WTC11 (cell line): ENCODE measurements around the gene C1QTNF4. TPM values are rescaled to one million over a fixed set of nuclear protein-coding genes. Genes with fewer than 3 reads are reported as not detected.
A peak's percentile ranks its signal among the peaks of the same experiment; 100 is the strongest.
"Not testable (repeated sequence)": the region's sequence is repeated elsewhere in the genome, so short reads cannot be mapped to it uniquely, and the experiment has no call there.

Source experiments
- ATAC-seq: fragments of 200-7000 bp; cut with Tn5 transposase; 2 replicates; pipeline ENCODE4 v1.10.0; 2021; ENCODE audit warnings: mild to moderate bottlenecking, moderate library complexity
- CTCF ChIA-PET: fragments of 300-600 bp; sonication (Branson Sonifier 250); formaldehyde crosslinking; loops from one replicate; lab custom pipeline; 2021; ENCODE audit warnings: antibody characterized with exemption; lab: Charles Lee
- POLR2A ChIA-PET: fragments of 350-600 bp; sonication (Branson Sonifier 250); formaldehyde crosslinking; loops from one replicate; lab custom pipeline; 2021; ENCODE audit warnings: antibody characterized with exemption; lab: Charles Lee
- DNase-seq: peaks from one replicate; pipeline ENCODE4 v3.0.0; 2021; ENCODE audit warnings: low spot score
- H3K27ac Mint-ChIP-seq: 2 replicates; pipeline ENCODE4 v1.8.0; 2021; ENCODE audit warnings: mixed read lengths
- H3K27me3 Mint-ChIP-seq: 2 replicates; pipeline ENCODE4 v1.8.0; 2021; ENCODE audit warnings: low read depth, mild to moderate bottlenecking, moderate library complexity, mixed read lengths
- H3K36me3 Mint-ChIP-seq: 2 replicates; pipeline ENCODE4 v1.8.0; 2021; ENCODE audit warnings: mixed read lengths
- H3K4me1 Mint-ChIP-seq: 2 replicates; pipeline ENCODE4 v1.8.0; 2022; ENCODE audit warnings: mixed read lengths
- H3K4me3 Mint-ChIP-seq: 2 replicates; pipeline ENCODE4 v1.8.0; 2021; ENCODE audit warnings: mild to moderate bottlenecking, moderate library complexity, mixed read lengths
- H3K9me3 Mint-ChIP-seq: 2 replicates; pipeline ENCODE4 v1.8.0; 2021; ENCODE audit warnings: mixed read lengths
- AR ChIP-seq: fragments of 250-450 bp; sonication (Bioruptor Pico); IDR thresholded peaks from 2 replicates; pipeline ENCODE4 v1.9.0; 2021; ENCODE audit warnings: mild to moderate bottlenecking
- ARID4B ChIP-seq: sonication (generic); formaldehyde crosslinking; IDR thresholded peaks from 2 replicates; pipeline ENCODE4 v1.8.0; 2023; ENCODE audit warnings: missing genetic modification reagents, mild to moderate bottlenecking, borderline replicate concordance
- EMX1 ChIP-seq: fragments of 250-450 bp; sonication (Bioruptor Pico); IDR thresholded peaks from 2 replicates; pipeline ENCODE4 v1.8.0; 2021; ENCODE audit warnings: mild to moderate bottlenecking
- ESRRA ChIP-seq: sonication (generic); formaldehyde crosslinking; IDR thresholded peaks from 2 replicates; pipeline ENCODE4 v1.8.1; 2022; ENCODE audit warnings: mild to moderate bottlenecking, missing genetic modification reagents, borderline replicate concordance
- FOXJ3 ChIP-seq: sonication (generic); formaldehyde crosslinking; IDR thresholded peaks from 2 replicates; pipeline ENCODE4 v1.9.0; 2021; ENCODE audit warnings: missing genetic modification reagents, mild to moderate bottlenecking, borderline replicate concordance
- GRHL2 ChIP-seq: fragments of 250-450 bp; sonication (Bioruptor Pico); IDR thresholded peaks from 2 replicates; pipeline ENCODE4 v1.8.0; 2022; ENCODE audit warnings: mild to moderate bottlenecking, moderate library complexity; ENCODE audit not compliant: insufficient replicate concordance, severe bottlenecking
- IRF2 ChIP-seq: sonication (generic); formaldehyde crosslinking; IDR thresholded peaks from 2 replicates; pipeline ENCODE4 v1.8.0; 2022; ENCODE audit warnings: low read depth, missing genetic modification reagents, borderline replicate concordance
- NFYB ChIP-seq: sonication (generic); formaldehyde crosslinking; conservative IDR thresholded peaks from 2 replicates; pipeline ENCODE4 v1.8.0; 2022; ENCODE audit warnings: low read depth, missing genetic modification reagents
- NR2C2 ChIP-seq: sonication (generic); formaldehyde crosslinking; IDR thresholded peaks from 2 replicates; pipeline ENCODE4 v1.8.0; 2022; ENCODE audit warnings: mild to moderate bottlenecking, missing genetic modification reagents
- SMAD3 ChIP-seq: sonication (generic); formaldehyde crosslinking; IDR thresholded peaks from 2 replicates; pipeline ENCODE4 v1.8.0; 2022; ENCODE audit warnings: missing genetic modification reagents, mild to moderate bottlenecking, borderline replicate concordance
- SOX15 ChIP-seq: fragments of 250-450 bp; sonication (Bioruptor Pico); IDR thresholded peaks from 2 replicates; pipeline ENCODE4 v1.9.0; 2021; ENCODE audit warnings: mild to moderate bottlenecking
- SP1 ChIP-seq: sonication (generic); formaldehyde crosslinking; conservative IDR thresholded peaks from 2 replicates; pipeline ENCODE4 v1.8.1; 2022; ENCODE audit warnings: missing genetic modification reagents
- TCF7 ChIP-seq: sonication (generic); formaldehyde crosslinking; IDR thresholded peaks from 2 replicates; pipeline ENCODE4 v1.8.0; 2022; ENCODE audit warnings: mild to moderate bottlenecking, low read depth, missing genetic modification reagents, moderate library complexity
- ZNF121 ChIP-seq: sonication (generic); formaldehyde crosslinking; IDR thresholded peaks from 2 replicates; pipeline ENCODE4 v1.8.0; 2023; ENCODE audit warnings: missing genetic modification reagents
- ZNF396 ChIP-seq: fragments of 250-450 bp; sonication (Bioruptor Pico); IDR thresholded peaks from 2 replicates; pipeline ENCODE4 v1.8.0; 2021; ENCODE audit warnings: mild to moderate bottlenecking, moderate library complexity, borderline replicate concordance
- ZNF425 ChIP-seq: fragments of 250-450 bp; sonication (Bioruptor Pico); conservative IDR thresholded peaks from 2 replicates; pipeline ENCODE4 v1.9.0; 2021; ENCODE audit warnings: mild to moderate bottlenecking
- ZNF671 ChIP-seq: fragments of 250-450 bp; sonication (Bioruptor Pico); IDR thresholded peaks from 2 replicates; pipeline ENCODE4 v1.8.0; 2021; ENCODE audit warnings: mild to moderate bottlenecking
- total RNA-seq: library from RNA; stranded (reverse); gene quantifications from 3 replicates; pipeline ENCODE4 v1.2.3, GENCODE V29; 2021

Gene C1QTNF4
- total RNA-seq, 1 experiment from 2014 or later = 9.5 TPM

- POLR2A ChIA-PET = interaction anchor here (0.9 to 1.7 kb wide), 4 partner anchors 13 to 30 kb away, joined by 3 to 4 read pairs (median 3); partner anchors contain the start of genes C1QTNF4, KBTBD4 and NDUFS3
- Mint-ChIP-seq H3K9me3 (no peaks in the 10 kb centered on the region), H3K4me3 (peak overlapping the region; percentile 68), H3K4me1 (peaks cover 10% of the 10 kb centered on the region), H3K36me3 (peaks cover 10% of the 10 kb centered on the region; the same call in 1 of the 2 replicates), H3K27me3 (no peaks in the 10 kb centered on the region), H3K27ac (no peak overlapping the region)
- 0 out of 2 replicates have a peak, but pooled peaks have one; percentile 41 for TF ChIP-seq NR2C2 (CRISPR knock-in tag)
- no peak for TF ChIP-seq FOXJ3 (CRISPR knock-in tag)
- 0 out of 2 replicates have a peak, but pooled peaks have one; percentile 64 for TF ChIP-seq SMAD3 (CRISPR knock-in tag)
- TF ChIP-seq ARID4B (CRISPR knock-in tag) = 0 out of 2 replicates have a peak, but pooled peaks have one; percentile 0
- CTCF ChIA-PET = interaction anchor here (1.2 to 2.1 kb wide), 3 partner anchors 12 to 110 kb away, joined by 3 to 13 read pairs (median 4); no protein-coding TSS in a partner anchor
- peak; percentile 20 for ATAC-seq
- no peak for DNase-seq
These were observed 29.3 kb downstream of the C1QTNF4 start for GRCh38 chr11:47564933-47565339.

GRCh38 chr11:47564366-47564765 is 29.8 kb downstream of the C1QTNF4 start:
- H3K4me3 Mint-ChIP-seq = peak overlapping the region; percentile 43
- ATAC-seq, H3K27ac Mint-ChIP-seq, H3K27me3 Mint-ChIP-seq, H3K36me3 Mint-ChIP-seq, DNase-seq, H3K9me3 Mint-ChIP-seq, H3K4me1 Mint-ChIP-seq: not testable (repeated sequence)
- ChIA-PET CTCF (interaction anchor here (1.3 to 2.1 kb wide), 2 partner anchors 11 to 12 kb away, joined by 3 to 13 read pairs; no protein-coding TSS in a partner anchor), POLR2A (interaction anchor here (0.9 to 1.7 kb wide), 4 partner anchors 12 to 30 kb away, joined by 3 to 4 read pairs (median 3); partner anchors contain the start of genes C1QTNF4, KBTBD4 and NDUFS3)

GRCh38 chr11:47562393-47562792 is 31.8 kb downstream of the C1QTNF4 start:
- not testable (repeated sequence) for H3K36me3 Mint-ChIP-seq, ATAC-seq, H3K27ac Mint-ChIP-seq, H3K4me3 Mint-ChIP-seq, DNase-seq, H3K4me1 Mint-ChIP-seq, H3K9me3 Mint-ChIP-seq, H3K27me3 Mint-ChIP-seq
- CTCF ChIA-PET = interaction anchor here (0.8 kb wide), 1 partner anchor 9 kb away, joined by 4 read pairs; no protein-coding TSS in a partner anchor
- POLR2A ChIA-PET = interaction anchor here (0.6 kb wide), 2 partner anchors 39 to 285 kb away, joined by 3 to 4 read pairs; no protein-coding TSS in a partner anchor

- ChIA-PET CTCF (no interaction called here), POLR2A (no interaction called here)
- Mint-ChIP-seq H3K27me3 (no peaks in the 10 kb centered on the region), H3K4me1 (peaks cover 4% of the 10 kb centered on the region), H3K36me3 (no peaks in the 10 kb centered on the region), H3K9me3 (no peaks in the 10 kb centered on the region), H3K27ac (no peak overlapping the region), H3K4me3 (no peak overlapping the region)
- ATAC-seq = no peak
- DNase-seq = no peak
- TF ChIP-seq AR (no peak), TCF7 (no peak), SOX15 (CRISPR knock-in tag) (no peak)
These were observed 33.8 kb downstream of the C1QTNF4 start for GRCh38 chr11:47560426-47560825.

GRCh38 chr11:47558695-47559094 is 35.5 kb downstream of the C1QTNF4 start:
- H3K4me1 Mint-ChIP-seq = peaks cover 7% of the 10 kb centered on the region
- ChIA-PET POLR2A (no interaction called here), CTCF (no interaction called here)
- no peaks in the 10 kb centered on the region for H3K9me3 Mint-ChIP-seq
- ATAC-seq (no peak), DNase-seq (no peak)
- H3K27ac Mint-ChIP-seq = no peak overlapping the region
- H3K27me3 Mint-ChIP-seq = no peaks in the 10 kb centered on the region
- H3K4me3 Mint-ChIP-seq = no peak overlapping the region
- H3K36me3 Mint-ChIP-seq = no peaks in the 10 kb centered on the region
- TF ChIP-seq EMX1 (CRISPR knock-in tag) (no peak), ZNF425 (CRISPR knock-in tag) (no peak), GRHL2 (CRISPR knock-in tag) (no peak), ZNF671 (CRISPR knock-in tag) (no peak), ZNF396 (no peak), IRF2 (CRISPR knock-in tag) (no peak), SP1 (CRISPR knock-in tag) (no peak), NFYB (no peak), ESRRA (CRISPR knock-in tag) (no peak), ZNF121 (CRISPR knock-in tag) (no peak)
